Measurements from ENCODE around the gene ANKIB1. TPM values are rescaled to one million over a fixed set of nuclear protein-coding genes. Genes with fewer than 3 reads are reported as not detected.
"Not testable (repeated sequence)": the region's sequence is repeated elsewhere in the genome, so short reads cannot be mapped to it uniquely, and the experiment has no call there.

Gene ANKIB1
- total RNA-seq, 1 donor from 2014 or later: 50.1 TPM

DNA sequence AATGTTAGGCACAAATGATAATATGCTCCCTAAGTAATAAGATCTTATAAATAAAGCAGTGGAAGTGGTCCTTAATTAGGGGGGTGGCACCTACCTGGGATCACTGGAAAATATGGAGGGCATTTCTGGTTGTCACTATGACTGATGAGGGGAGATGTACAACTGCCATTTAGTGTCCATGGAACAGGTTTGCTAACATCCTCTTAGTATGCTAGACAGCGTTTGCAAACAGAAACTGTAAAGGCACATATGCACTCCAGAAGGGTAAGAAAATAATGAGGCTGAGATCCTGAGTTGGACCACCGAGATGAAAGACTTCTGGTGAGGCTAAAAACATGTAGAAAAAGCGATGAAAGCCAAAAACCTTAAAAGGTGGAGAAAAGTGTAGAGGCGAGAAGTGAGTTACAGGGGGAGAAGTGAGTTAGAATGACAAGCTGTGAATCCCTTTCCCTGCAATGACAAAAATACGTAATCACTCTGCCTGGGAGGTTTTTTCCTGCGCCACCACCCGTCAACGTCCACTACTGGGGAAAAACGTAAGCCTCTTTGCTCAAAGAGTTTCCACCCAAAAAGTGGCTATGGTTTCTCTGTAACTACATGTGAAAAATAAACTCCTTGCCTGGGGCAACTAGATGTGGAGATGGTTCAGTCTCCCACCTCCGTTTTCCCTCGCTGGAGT, 827 bp upstream of the ANKIB1 start:
- Histone ChIP-seq H3K36me3 (peaks cover 20% of the 10 kb centered on the region), H3K4me3 (peak overlapping the region; percentile 85), H3K27ac (peak overlapping the region; percentile 93), H3K27me3 (no peaks in the 10 kb centered on the region), H3K4me1 (peaks cover 33% of the 10 kb centered on the region), H3K9me3 (no peaks in the 10 kb centered on the region)
- DNase-seq (no peak), ATAC-seq (no peak)
- intact Hi-C loops (cut with DNase I): no loop called here
- TF ChIP-seq, protein P1, sequence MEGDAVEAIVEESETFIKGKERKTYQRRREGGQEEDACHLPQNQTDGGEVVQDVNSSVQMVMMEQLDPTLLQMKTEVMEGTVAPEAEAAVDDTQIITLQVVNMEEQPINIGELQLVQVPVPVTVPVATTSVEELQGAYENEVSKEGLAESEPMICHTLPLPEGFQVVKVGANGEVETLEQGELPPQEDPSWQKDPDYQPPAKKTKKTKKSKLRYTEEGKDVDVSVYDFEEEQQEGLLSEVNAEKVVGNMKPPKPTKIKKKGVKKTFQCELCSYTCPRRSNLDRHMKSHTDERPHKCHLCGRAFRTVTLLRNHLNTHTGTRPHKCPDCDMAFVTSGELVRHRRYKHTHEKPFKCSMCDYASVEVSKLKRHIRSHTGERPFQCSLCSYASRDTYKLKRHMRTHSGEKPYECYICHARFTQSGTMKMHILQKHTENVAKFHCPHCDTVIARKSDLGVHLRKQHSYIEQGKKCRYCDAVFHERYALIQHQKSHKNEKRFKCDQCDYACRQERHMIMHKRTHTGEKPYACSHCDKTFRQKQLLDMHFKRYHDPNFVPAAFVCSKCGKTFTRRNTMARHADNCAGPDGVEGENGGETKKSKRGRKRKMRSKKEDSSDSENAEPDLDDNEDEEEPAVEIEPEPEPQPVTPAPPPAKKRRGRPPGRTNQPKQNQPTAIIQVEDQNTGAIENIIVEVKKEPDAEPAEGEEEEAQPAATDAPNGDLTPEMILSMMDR (IDR thresholded peaks at IDR 0.05): no peak

DNA sequence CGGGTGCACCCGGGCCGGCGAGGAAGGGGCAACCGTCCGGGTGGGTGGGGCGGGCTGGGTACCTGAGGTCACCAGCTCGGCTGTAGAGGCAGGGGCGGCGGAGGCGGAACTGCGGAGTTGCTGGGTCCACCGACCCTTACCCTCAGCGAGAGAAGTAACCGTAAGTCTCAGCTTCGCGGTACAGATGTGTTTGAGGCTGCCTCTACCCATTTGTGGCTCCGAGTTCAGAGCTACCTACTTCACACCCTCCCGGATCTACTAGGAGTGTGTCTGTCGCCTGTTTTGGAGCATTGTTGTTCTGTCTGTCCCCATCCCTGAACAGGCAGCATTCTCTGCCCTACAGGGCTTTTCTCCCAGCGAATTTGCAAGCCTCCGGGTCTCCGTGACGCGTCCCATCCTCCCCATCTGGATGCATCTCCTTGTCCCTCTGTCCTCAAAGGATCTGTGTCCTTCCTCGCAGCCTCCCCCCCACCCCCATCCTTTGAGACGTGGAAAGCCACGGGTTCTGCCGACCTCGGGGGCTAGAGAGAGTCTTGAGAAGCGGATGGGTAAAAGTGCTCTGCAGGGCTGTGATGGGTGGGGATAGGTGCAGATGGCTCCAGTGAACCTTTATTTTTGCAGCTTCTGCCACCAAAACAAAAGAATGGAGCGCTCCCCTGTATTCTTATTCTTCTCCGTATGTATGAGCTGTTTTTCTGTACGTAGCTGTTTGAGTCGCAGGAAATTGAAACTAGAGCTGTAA, 757 bp downstream of the ANKIB1 start:
- intact Hi-C loops (cut with DNase I): no loop called here
- Histone ChIP-seq H3K4me3 (peak overlapping the region; percentile 85), H3K27ac (peak overlapping the region; percentile 93), H3K36me3 (peaks cover 4% of the 10 kb centered on the region), H3K9me3 (no peaks in the 10 kb centered on the region), H3K27me3 (no peaks in the 10 kb centered on the region), H3K4me1 (peaks cover 33% of the 10 kb centered on the region)
- DNase-seq: peak; percentile 65
- ATAC-seq: peak; percentile 40
- TF ChIP-seq, protein P1 (IDR thresholded peaks at IDR 0.05): no peak

- TF ChIP-seq, protein P1 (IDR thresholded peaks at IDR 0.05): no peak
- Histone ChIP-seq H3K27me3 (no peaks in the 10 kb centered on the region), H3K27ac (no peak overlapping the region), H3K4me3 (no peak overlapping the region), H3K4me1 (peaks cover 17% of the 10 kb centered on the region), H3K9me3 (no peaks in the 10 kb centered on the region), H3K36me3 (no peaks in the 10 kb centered on the region)
- ATAC-seq (no peak), DNase-seq (no peak)
- intact Hi-C loops (cut with DNase I): no loop called here
Observed at GRCh38 chr7:92250603-92251002, 4.8 kb downstream of the ANKIB1 start.

- H3K4me3 ChIP-seq: no peak overlapping the region
- no peaks in the 10 kb centered on the region for H3K27me3 ChIP-seq
- ATAC-seq: no peak
- H3K4me1 ChIP-seq: peaks cover 17% of the 10 kb centered on the region
- no peaks in the 10 kb centered on the region for H3K36me3 ChIP-seq
- no peaks in the 10 kb centered on the region for H3K9me3 ChIP-seq
- DNase-seq: no peak
- intact Hi-C loops (cut with DNase I): no loop called here
- no peak overlapping the region for H3K27ac ChIP-seq
- TF ChIP-seq, protein P1 (IDR thresholded peaks at IDR 0.05): no peak
Observed at GRCh38 chr7:92251181-92251580, 5.4 kb downstream of the ANKIB1 start.

- ATAC-seq (no peak), DNase-seq (no peak)
- no peak overlapping the region for H3K4me3 ChIP-seq
- no peaks in the 10 kb centered on the region for H3K36me3 ChIP-seq
- H3K4me1 ChIP-seq: peaks cover 3% of the 10 kb centered on the region
- intact Hi-C loops (cut with DNase I): no loop called here
- TF ChIP-seq, protein P1 (IDR thresholded peaks at IDR 0.05): no peak
- H3K27ac ChIP-seq: no peak overlapping the region
- no peaks in the 10 kb centered on the region for H3K27me3 ChIP-seq
- no peaks in the 10 kb centered on the region for H3K9me3 ChIP-seq
Observed at GRCh38 chr7:92253251-92253650, 7.5 kb downstream of the ANKIB1 start.

GRCh38 chr7:92254800-92255199, 9.0 kb downstream of the ANKIB1 start:
- H3K9me3 ChIP-seq; intact Hi-C loops (cut with DNase I); ATAC-seq; DNase-seq; H3K4me1 ChIP-seq; H3K36me3 ChIP-seq; H3K27me3 ChIP-seq; H3K4me3 ChIP-seq: not testable (repeated sequence)
- peak overlapping the region; percentile 12 for H3K27ac ChIP-seq
